Measurements from ENCODE around the gene PSMB10.

PSMB10 gene

DNA sequence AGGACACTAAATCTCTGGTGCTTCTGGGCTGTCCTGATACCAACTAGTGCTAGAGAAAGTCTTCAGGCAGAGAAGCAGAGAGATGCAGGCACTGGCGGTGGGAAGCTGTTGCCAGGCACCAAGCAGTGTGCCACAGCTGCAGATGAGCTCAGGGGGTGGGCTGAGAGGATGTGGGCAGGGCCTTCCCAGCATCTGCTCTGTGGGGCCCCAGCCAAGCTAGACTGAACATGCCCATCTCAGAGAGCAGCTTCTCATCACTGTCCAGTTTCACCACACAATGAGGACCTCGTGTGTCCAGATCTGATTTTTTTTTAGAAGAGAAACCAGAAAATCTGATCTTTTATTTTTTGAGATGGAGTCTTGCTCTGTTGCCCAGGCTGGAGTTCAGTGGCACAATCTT is 26.5 kb downstream of the PSMB10 start:
- WGBS (ENCODE audit: insufficient coverage, insufficient read length): no CpG with 5 or more reads among the region's 2 CpGs
- H3K4me3 ChIP-seq (ENCODE audit: low read length): no peak overlapping the region
- 0 out of 2 replicates have a peak, but pooled peaks cover 4% of the 10 kb centered on the region for H3K36me3 ChIP-seq (ENCODE audit: control insufficient read depth, insufficient read depth, low read length)
- H3K9me3 ChIP-seq (ENCODE audit: control insufficient read depth, insufficient read depth, low read length): no peaks in the 10 kb centered on the region
- no peak overlapping the region for H3K27ac ChIP-seq (ENCODE audit: low read length)
- DNase-seq (ENCODE audit: low read depth, low spot score): no peak
- H3K4me1 ChIP-seq (ENCODE audit: control insufficient read depth, insufficient read depth, low read length): peaks cover 5% of the 10 kb centered on the region
- no peaks in the 10 kb centered on the region for H3K27me3 ChIP-seq (ENCODE audit: control insufficient read depth, insufficient read depth, low read length)

DNA sequence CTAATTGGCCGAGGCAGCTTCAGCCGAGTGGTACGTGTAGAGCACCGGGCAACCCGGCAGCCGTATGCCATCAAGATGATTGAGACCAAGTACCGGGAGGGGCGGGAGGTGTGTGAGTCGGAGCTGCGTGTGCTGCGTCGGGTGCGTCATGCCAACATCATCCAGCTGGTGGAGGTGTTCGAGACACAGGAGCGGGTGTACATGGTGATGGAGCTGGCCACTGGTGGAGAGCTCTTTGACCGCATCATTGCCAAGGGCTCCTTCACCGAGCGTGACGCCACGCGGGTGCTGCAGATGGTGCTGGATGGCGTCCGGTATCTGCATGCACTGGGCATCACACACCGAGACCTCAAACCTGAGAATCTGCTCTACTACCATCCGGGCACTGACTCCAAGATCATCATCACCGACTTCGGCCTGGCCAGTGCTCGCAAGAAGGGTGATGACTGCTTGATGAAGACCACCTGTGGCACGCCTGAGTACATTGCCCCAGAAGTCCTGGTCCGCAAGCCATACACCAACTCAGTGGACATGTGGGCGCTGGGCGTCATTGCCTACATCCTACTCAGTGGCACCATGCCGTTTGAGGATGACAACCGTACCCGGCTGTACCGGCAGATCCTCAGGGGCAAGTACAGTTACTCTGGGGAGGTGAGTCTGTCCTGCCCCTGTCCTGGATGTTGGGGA is 27.5 kb downstream of the PSMB10 start:
- H3K27me3 ChIP-seq (ENCODE audit: control insufficient read depth, insufficient read depth, low read length): no peaks in the 10 kb centered on the region
- WGBS (ENCODE audit: insufficient coverage, insufficient read length): no CpG with 5 or more reads among the region's 36 CpGs
- H3K4me1 ChIP-seq (ENCODE audit: control insufficient read depth, insufficient read depth, low read length): no peaks in the 10 kb centered on the region
- H3K4me3 ChIP-seq (ENCODE audit: low read length): no peak overlapping the region
- no peaks in the 10 kb centered on the region for H3K9me3 ChIP-seq (ENCODE audit: control insufficient read depth, insufficient read depth, low read length)
- 0 out of 2 replicates have a peak, but pooled peaks cover 4% of the 10 kb centered on the region for H3K36me3 ChIP-seq (ENCODE audit: control insufficient read depth, insufficient read depth, low read length)
- H3K27ac ChIP-seq (ENCODE audit: low read length): no peak overlapping the region
- no peak for DNase-seq (ENCODE audit: low read depth, low spot score)

DNA sequence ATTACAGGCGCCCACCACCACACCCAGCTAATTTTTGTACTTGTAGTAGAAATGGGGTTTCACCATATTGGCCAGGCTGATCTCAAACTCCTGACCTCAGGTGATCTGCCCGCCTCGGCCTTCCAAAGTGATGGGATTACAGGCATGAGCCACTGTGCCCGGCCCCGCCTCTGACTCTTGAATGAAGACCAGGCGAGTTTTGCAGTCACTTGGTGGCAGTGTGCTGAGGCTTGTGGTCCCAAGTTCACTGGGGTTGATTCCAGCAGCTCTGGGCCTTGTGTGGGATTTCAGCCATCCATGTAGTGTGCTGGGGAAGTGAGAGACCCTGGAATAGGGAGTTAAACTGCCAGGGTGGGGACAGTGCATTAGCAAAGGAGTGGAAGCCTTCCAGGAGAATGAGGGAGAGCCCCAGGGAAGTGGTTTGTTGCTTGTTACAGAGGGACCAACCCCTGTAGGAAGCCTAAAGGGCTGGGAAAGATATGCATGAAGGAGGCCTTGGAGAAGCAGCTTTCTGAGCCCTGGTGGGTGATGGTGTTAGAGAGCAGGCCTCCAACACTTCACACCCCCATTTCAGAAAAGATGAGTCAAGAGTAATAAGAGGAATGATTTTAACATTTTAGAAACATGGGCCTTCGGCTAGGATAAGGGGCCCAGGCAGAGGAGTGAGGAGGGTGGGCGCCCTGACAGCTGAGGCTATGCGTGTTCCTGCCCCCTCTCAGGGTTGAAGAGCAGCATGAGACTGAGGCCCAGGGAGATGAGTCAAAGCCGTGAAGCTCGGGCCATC is 29.1 kb downstream of the PSMB10 start:
- no CpG with 5 or more reads among the region's 11 CpGs for WGBS (ENCODE audit: insufficient coverage, insufficient read length)
- Histone ChIP-seq H3K4me3 (ENCODE audit: low read length) (no peak overlapping the region), H3K36me3 (ENCODE audit: control insufficient read depth, insufficient read depth, low read length) (0 out of 2 replicates have a peak, but pooled peaks cover 4% of the 10 kb centered on the region), H3K27ac (ENCODE audit: low read length) (no peak overlapping the region), H3K27me3 (ENCODE audit: control insufficient read depth, insufficient read depth, low read length) (no peaks in the 10 kb centered on the region), H3K4me1 (ENCODE audit: control insufficient read depth, insufficient read depth, low read length) (no peaks in the 10 kb centered on the region), H3K9me3 (ENCODE audit: control insufficient read depth, insufficient read depth, low read length) (no peaks in the 10 kb centered on the region)
- DNase-seq (ENCODE audit: low read depth, low spot score): no peak

DNA sequence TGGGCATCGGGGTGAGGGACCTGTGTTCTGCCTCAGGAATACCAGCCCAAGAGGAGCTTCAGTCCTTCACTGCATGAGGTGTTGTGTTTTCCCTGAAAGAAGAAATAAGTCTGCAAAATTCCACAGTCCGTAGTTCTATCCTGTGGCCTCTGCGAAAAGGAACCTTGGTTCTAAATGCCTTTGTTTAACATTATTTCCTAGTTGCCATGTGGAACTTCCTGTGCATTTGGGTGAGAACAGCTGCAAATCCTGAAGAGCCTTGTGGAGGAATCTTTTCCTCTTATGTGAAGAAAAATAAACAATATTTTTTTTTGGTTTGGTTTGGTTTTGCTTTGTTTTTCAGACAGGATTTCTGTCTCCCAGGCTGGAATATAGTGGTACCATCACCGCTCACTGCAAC is 33.8 kb downstream of the PSMB10 start:
- no peak overlapping the region for H3K27ac ChIP-seq (ENCODE audit: low read length)
- H3K27me3 ChIP-seq (ENCODE audit: control insufficient read depth, insufficient read depth, low read length): no peaks in the 10 kb centered on the region
- H3K4me1 ChIP-seq (ENCODE audit: control insufficient read depth, insufficient read depth, low read length): no peaks in the 10 kb centered on the region
- no peak for DNase-seq (ENCODE audit: low read depth, low spot score)
- H3K9me3 ChIP-seq (ENCODE audit: control insufficient read depth, insufficient read depth, low read length): no peaks in the 10 kb centered on the region
- no peak overlapping the region for H3K4me3 ChIP-seq (ENCODE audit: low read length)
- WGBS (ENCODE audit: insufficient coverage, insufficient read length): no CpG with 5 or more reads among the region's 4 CpGs
- H3K36me3 ChIP-seq (ENCODE audit: control insufficient read depth, insufficient read depth, low read length): no peaks in the 10 kb centered on the region

DNA sequence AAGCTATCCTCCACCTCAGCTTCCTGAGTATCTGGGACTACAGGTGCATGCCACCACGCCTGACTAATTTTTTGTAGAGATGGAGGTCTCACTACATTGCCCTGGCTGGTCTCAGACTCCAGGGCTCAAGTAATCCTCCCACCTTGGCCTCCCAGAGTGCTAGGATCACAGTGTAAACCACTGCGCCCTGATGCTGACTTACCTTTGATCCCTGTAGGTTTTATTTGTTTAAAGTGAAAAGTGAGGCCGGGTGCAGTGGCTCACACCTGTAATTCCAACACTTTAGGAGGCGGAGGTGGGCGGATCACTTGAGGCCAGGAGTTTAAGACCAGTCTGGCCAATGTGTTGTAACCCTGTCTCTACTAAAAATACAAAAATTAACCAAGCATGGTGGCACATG is 34.9 kb downstream of the PSMB10 start:
- Histone ChIP-seq H3K9me3 (ENCODE audit: control insufficient read depth, insufficient read depth, low read length) (no peaks in the 10 kb centered on the region), H3K4me1 (ENCODE audit: control insufficient read depth, insufficient read depth, low read length) (no peaks in the 10 kb centered on the region), H3K36me3 (ENCODE audit: control insufficient read depth, insufficient read depth, low read length) (no peaks in the 10 kb centered on the region), H3K4me3 (ENCODE audit: low read length) (no peak overlapping the region), H3K27ac (ENCODE audit: low read length) (no peak overlapping the region), H3K27me3 (ENCODE audit: control insufficient read depth, insufficient read depth, low read length) (no peaks in the 10 kb centered on the region)
- no CpG with 5 or more reads among the region's 5 CpGs for WGBS (ENCODE audit: insufficient coverage, insufficient read length)
- DNase-seq (ENCODE audit: low read depth, low spot score): no peak

DNA sequence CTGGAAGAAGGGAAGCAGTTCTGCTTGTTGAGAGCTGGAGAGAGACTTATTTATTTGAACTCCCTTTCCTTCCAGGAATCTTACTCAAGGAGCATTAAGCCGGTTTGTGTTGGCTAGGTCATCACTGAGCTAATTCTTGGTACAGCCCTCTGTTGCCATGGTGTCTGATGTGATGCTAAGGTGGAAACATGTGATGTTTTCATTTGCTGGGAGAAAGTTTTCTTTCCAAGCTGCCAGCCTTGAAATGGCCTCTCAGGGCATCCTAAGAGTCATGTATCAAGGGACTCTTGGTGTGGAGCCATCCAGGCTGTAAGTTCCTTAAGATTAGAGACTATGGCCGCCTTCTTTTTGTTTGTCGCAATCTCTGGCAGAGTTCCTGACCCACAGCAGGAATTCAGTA is 39.4 kb downstream of the PSMB10 start:
- H3K4me3 ChIP-seq (ENCODE audit: low read length): no peak overlapping the region
- no peaks in the 10 kb centered on the region for H3K4me1 ChIP-seq (ENCODE audit: control insufficient read depth, insufficient read depth, low read length)
- no CpG with 5 or more reads among the region's 3 CpGs for WGBS (ENCODE audit: insufficient coverage, insufficient read length)
- no peak for DNase-seq (ENCODE audit: low read depth, low spot score)
- no peaks in the 10 kb centered on the region for H3K9me3 ChIP-seq (ENCODE audit: control insufficient read depth, insufficient read depth, low read length)
- H3K27ac ChIP-seq (ENCODE audit: low read length): no peak overlapping the region
- H3K36me3 ChIP-seq (ENCODE audit: control insufficient read depth, insufficient read depth, low read length): no peaks in the 10 kb centered on the region
- no peaks in the 10 kb centered on the region for H3K27me3 ChIP-seq (ENCODE audit: control insufficient read depth, insufficient read depth, low read length)

DNA sequence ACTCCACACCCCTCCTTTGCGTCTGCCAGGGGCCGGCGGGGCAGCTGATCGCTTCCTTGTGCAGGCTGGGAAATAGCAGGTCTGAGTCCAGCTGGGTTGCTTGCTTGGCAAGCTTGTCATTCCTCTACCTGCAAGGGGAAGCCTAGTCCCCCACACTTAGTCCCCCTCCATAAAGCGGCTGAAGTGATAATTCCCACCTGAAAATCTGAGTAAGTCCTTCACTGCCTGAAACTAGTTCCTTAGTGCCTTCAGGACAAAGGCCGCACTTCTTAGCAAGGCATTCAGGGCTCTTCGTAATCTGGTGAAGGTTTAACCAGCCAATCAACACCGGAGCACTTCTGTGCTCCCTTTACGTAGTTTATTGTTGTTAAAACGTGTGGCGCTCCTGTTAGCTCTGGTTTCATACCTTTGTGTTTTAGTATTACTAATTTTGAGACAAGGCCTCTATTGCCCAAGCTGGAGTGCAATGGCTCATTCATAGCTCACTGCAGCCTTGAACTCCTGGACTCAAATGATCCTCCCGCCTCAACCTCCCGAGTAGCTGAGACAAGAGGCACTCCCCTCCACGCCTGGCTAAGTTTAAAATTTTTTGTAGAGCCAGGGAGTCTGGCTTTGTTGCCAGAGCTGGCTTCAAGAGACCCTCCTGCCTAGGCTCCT is 42.8 kb downstream of the PSMB10 start:
- Histone ChIP-seq H3K36me3 (ENCODE audit: control insufficient read depth, insufficient read depth, low read length) (no peaks in the 10 kb centered on the region), H3K9me3 (ENCODE audit: control insufficient read depth, insufficient read depth, low read length) (no peaks in the 10 kb centered on the region), H3K27ac (ENCODE audit: low read length) (no peak overlapping the region), H3K4me1 (ENCODE audit: control insufficient read depth, insufficient read depth, low read length) (no peaks in the 10 kb centered on the region), H3K27me3 (ENCODE audit: control insufficient read depth, insufficient read depth, low read length) (no peaks in the 10 kb centered on the region), H3K4me3 (ENCODE audit: low read length) (peak overlapping the region; percentile 94)
- no peak for DNase-seq (ENCODE audit: low read depth, low spot score)
- no CpG with 5 or more reads among the region's 14 CpGs for WGBS (ENCODE audit: insufficient coverage, insufficient read length)

DNA sequence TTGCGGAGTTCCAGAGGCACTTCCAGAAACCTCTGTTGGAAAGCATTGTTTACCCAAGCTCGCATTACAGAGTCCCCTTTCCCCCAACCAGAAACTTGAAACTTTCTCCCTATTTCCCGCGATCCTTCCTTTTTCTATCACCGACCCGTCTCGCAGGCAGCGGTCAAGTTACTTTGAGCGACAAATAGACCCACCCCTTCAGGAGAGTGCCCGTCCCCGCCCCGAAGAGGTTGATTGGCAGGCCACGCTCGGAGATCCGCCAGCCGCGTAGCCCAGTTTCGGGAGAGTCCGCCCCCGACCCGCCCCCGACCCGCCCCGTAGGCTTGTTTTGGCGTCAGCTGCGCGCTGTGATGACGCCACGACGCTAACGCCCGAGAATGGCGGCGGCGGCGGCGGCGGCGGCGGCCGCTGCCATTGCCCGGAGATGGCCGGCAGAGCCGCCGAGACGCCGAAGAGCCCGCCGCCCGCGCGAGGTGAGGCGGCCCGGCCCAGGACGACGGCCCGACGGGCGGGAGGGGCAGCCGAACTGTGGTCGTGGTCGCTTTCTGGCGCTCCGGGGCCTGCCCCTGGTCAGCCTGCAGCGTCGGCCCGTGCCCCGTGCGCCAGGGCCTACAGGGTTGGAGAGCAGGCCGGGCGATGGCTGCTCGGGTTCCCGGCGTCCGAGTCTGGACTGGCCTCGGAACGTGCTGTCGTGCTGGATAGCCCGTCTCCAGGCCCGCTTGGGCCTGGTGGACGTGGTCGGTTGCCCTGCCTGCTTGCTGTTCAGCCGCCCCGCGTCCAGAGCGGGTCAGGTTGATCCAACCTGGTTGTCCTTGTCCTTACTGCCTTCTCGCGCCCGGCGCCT is 43.5 kb downstream of the PSMB10 start, which contains the start of gene PSKH1:
TSS of gene PSKH1 (plus strand) at position 356 of the 844 bp plus-strand sequence. CDS start 15,496 bp downstream, outside the sequence.
- no peak within 1 kb of the TSS for H3K27ac ChIP-seq (ENCODE audit: low read length)
- no peaks in the 10 kb centered on the region for H3K4me1 ChIP-seq (ENCODE audit: control insufficient read depth, insufficient read depth, low read length)

DNA sequence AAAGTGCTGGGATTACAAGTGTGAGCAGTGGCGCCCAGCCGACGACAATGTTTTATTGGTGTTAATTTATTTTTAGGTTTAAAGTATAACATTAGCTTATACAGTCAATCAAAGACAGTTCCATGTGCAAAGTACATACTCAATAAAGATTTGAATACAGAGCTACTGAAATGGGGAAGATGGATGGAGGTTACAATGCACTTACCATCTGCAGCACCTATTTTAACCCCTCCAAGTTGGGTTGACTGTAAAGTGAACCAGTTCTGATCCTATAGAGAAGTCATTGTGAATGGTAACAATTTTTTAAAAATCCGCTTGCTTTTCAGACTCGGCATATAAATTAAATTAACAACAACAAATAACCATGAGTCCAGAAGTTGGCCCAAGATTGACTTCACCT is 44.3 kb downstream of the PSMB10 start:
- no peaks in the 10 kb centered on the region for H3K4me1 ChIP-seq (ENCODE audit: control insufficient read depth, insufficient read depth, low read length)
- H3K9me3 ChIP-seq (ENCODE audit: control insufficient read depth, insufficient read depth, low read length): no peaks in the 10 kb centered on the region
- DNase-seq (ENCODE audit: low read depth, low spot score): no peak
- H3K4me3 ChIP-seq (ENCODE audit: low read length): peak overlapping the region; percentile 22; the same call in 1 of the 2 replicates
- no CpG with 5 or more reads among the region's 5 CpGs for WGBS (ENCODE audit: insufficient coverage, insufficient read length)
- H3K27me3 ChIP-seq (ENCODE audit: control insufficient read depth, insufficient read depth, low read length): no peaks in the 10 kb centered on the region
- no peak overlapping the region for H3K27ac ChIP-seq (ENCODE audit: low read length)
- H3K36me3 ChIP-seq (ENCODE audit: control insufficient read depth, insufficient read depth, low read length): no peaks in the 10 kb centered on the region

More for the DNA sequence above, 43.5 kb downstream of the PSMB10 start, which contains the start of gene PSKH1:
- peak; percentile 88 for DNase-seq (ENCODE audit: low read depth, low spot score)
- H3K36me3 ChIP-seq (ENCODE audit: control insufficient read depth, insufficient read depth, low read length): no peaks in the 10 kb centered on the region
- no CpG with 5 or more reads among the region's 90 CpGs for WGBS (ENCODE audit: insufficient coverage, insufficient read length)
- peak within 1 kb of the TSS; percentile 94 for H3K4me3 ChIP-seq (ENCODE audit: low read length)
- H3K9me3 ChIP-seq (ENCODE audit: control insufficient read depth, insufficient read depth, low read length): no peaks in the 10 kb centered on the region
- no peaks in the 10 kb centered on the region for H3K27me3 ChIP-seq (ENCODE audit: control insufficient read depth, insufficient read depth, low read length)

DNA sequence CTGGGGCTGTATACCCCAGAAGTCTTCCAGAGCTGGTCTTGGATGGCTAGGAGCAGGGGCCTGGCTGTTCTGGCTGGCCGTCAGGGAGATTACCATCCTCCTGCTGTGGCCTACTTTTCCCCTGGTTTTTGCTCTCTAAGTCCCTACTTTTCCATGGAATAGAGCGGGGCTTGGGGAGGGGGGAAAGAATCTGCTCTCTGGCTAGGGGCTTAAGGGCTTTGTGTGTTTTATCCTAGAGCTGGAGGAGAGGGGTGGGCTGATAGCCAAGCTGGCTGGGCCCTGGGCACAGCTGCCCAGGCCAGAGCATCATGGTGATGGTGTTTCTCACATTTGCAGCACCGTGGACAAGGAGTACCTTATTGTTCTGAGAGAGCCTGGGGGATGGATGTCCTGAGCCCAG is 48.3 kb downstream of the PSMB10 start:
- no CpG with 5 or more reads among the region's 3 CpGs for WGBS (ENCODE audit: insufficient coverage, insufficient read length)
- Histone ChIP-seq H3K36me3 (ENCODE audit: control insufficient read depth, insufficient read depth, low read length) (no peaks in the 10 kb centered on the region), H3K27ac (ENCODE audit: low read length) (no peak overlapping the region), H3K4me3 (ENCODE audit: low read length) (no peak overlapping the region), H3K4me1 (ENCODE audit: control insufficient read depth, insufficient read depth, low read length) (peaks cover 5% of the 10 kb centered on the region), H3K27me3 (ENCODE audit: control insufficient read depth, insufficient read depth, low read length) (no peaks in the 10 kb centered on the region), H3K9me3 (ENCODE audit: control insufficient read depth, insufficient read depth, low read length) (no peaks in the 10 kb centered on the region)
- no peak for DNase-seq (ENCODE audit: low read depth, low spot score)

All from iPS DF 6.9 (cell line).